ENCODE measurements around the gene NCOA7.

DNA sequence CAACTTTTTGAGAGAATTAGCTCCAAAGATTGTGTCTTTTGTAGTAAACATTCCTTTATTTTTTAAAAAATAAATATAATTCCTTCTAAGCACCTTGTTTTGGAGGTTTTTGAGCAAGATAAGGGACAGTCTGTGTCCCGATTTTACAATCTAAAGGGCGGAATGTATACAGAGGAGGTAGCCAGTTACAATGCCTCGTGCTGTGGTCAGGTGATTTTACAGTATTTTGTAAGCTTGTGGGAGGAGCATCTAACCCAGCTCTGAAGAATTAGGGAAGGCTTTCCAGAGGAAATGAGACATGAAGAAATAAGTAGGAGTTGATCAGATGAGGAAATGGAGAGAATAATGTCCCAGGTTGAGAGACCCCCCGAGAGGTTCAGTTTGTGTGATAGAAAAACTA is 167.1 kb downstream of the NCOA7 start:
- TF ChIP-seq EZH2 (IDR thresholded peaks at IDR 0.05; ENCODE audit: borderline replicate concordance, control insufficient read depth, low read depth, low read length) (no peak), CEBPB (IDR thresholded peaks at IDR 0.05; ENCODE audit: borderline replicate concordance in 1 of 2, low read depth in 2 of 2, low read length in 2 of 2) (no peak), EP300 (IDR thresholded peaks at IDR 0.05; ENCODE audit: borderline replicate concordance in 1 of 2, control insufficient read depth in 1 of 2, low read depth in 2 of 2, low read length in 2 of 2) (no peak), ZNF24 (IDR thresholded peaks at IDR 0.05) (no peak), YY1 (IDR thresholded peaks at IDR 0.05; ENCODE audit: low read depth, low read length) (no peak), ZZZ3 (IDR thresholded peaks at IDR 0.05; ENCODE audit: control insufficient read depth, insufficient read length, low read depth) (no peak), NR2C2 (IDR thresholded peaks at IDR 0.05; ENCODE audit: borderline replicate concordance, control insufficient read depth, insufficient read length, low read depth) (no peak), POLR2AphosphoS5 (IDR thresholded peaks at IDR 0.05; ENCODE audit: low read length) (no peak), ZNF217 (IDR thresholded peaks at IDR 0.05) (no peak), POLR2A (IDR thresholded peaks at IDR 0.05; ENCODE audit: low read depth, low read length) (no peak)
- TF ChIP-seq, protein P1, sequence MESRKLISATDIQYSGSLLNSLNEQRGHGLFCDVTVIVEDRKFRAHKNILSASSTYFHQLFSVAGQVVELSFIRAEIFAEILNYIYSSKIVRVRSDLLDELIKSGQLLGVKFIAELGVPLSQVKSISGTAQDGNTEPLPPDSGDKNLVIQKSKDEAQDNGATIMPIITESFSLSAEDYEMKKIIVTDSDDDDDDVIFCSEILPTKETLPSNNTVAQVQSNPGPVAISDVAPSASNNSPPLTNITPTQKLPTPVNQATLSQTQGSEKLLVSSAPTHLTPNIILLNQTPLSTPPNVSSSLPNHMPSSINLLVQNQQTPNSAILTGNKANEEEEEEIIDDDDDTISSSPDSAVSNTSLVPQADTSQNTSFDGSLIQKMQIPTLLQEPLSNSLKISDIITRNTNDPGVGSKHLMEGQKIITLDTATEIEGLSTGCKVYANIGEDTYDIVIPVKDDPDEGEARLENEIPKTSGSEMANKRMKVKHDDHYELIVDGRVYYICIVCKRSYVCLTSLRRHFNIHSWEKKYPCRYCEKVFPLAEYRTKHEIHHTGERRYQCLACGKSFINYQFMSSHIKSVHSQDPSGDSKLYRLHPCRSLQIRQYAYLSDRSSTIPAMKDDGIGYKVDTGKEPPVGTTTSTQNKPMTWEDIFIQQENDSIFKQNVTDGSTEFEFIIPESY (IDR thresholded peaks at IDR 0.05) = no peak
- TF ChIP-seq, protein P2, sequence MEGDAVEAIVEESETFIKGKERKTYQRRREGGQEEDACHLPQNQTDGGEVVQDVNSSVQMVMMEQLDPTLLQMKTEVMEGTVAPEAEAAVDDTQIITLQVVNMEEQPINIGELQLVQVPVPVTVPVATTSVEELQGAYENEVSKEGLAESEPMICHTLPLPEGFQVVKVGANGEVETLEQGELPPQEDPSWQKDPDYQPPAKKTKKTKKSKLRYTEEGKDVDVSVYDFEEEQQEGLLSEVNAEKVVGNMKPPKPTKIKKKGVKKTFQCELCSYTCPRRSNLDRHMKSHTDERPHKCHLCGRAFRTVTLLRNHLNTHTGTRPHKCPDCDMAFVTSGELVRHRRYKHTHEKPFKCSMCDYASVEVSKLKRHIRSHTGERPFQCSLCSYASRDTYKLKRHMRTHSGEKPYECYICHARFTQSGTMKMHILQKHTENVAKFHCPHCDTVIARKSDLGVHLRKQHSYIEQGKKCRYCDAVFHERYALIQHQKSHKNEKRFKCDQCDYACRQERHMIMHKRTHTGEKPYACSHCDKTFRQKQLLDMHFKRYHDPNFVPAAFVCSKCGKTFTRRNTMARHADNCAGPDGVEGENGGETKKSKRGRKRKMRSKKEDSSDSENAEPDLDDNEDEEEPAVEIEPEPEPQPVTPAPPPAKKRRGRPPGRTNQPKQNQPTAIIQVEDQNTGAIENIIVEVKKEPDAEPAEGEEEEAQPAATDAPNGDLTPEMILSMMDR (IDR thresholded peaks at IDR 0.05 in 2 of 3, conservative IDR thresholded peaks at IDR 0.05 in 1 of 3; ENCODE audit: control insufficient read depth in 2 of 3, extremely low read depth in 1 of 3, insufficient read depth in 1 of 3, low read depth in 3 of 3, low read length in 3 of 3) = no peak
- TF ChIP-seq, protein P3, sequence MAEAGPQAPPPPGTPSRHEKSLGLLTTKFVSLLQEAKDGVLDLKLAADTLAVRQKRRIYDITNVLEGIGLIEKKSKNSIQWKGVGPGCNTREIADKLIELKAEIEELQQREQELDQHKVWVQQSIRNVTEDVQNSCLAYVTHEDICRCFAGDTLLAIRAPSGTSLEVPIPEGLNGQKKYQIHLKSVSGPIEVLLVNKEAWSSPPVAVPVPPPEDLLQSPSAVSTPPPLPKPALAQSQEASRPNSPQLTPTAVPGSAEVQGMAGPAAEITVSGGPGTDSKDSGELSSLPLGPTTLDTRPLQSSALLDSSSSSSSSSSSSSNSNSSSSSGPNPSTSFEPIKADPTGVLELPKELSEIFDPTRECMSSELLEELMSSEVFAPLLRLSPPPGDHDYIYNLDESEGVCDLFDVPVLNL (IDR thresholded peaks at IDR 0.05; ENCODE audit: low read depth, low read length) = no peak
- TF ChIP-seq, protein P4, sequence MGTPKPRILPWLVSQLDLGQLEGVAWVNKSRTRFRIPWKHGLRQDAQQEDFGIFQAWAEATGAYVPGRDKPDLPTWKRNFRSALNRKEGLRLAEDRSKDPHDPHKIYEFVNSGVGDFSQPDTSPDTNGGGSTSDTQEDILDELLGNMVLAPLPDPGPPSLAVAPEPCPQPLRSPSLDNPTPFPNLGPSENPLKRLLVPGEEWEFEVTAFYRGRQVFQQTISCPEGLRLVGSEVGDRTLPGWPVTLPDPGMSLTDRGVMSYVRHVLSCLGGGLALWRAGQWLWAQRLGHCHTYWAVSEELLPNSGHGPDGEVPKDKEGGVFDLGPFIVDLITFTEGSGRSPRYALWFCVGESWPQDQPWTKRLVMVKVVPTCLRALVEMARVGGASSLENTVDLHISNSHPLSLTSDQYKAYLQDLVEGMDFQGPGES (IDR thresholded peaks at IDR 0.05) = no peak

All from GM12878 (cell line).